Neutrophil (primary cell): Measurements from ENCODE around the gene HOXB3.
"Not testable (repeated sequence)": the region's sequence is repeated elsewhere in the genome, so short reads cannot be mapped to it uniquely, and the experiment has no call there.

Experiments
- H3K27ac ChIP-seq: fragments of 200-600 bp; sonication (generic); 2 replicates; pipeline ENCODE4 v1.5.1; 2016; ENCODE audit warnings: mild to moderate bottlenecking, moderate library complexity
- H3K27me3 ChIP-seq: fragments of 200-600 bp; sonication (generic); 2 replicates; pipeline ENCODE4 v1.6.0; 2016; ENCODE audit warnings: mild to moderate bottlenecking
- H3K36me3 ChIP-seq: fragments of 200-600 bp; sonication (generic); 2 replicates; pipeline ENCODE4 v1.5.1; 2017
- H3K4me1 ChIP-seq, 2 experiments: fragments of 200-600 bp in 1 of 2; sonication (generic) in 1 of 2; 1 replicate in 1 of 2; 2 replicates in 1 of 2; pipeline versions ENCODE4 v1.5.1 to v1.6.1; 2013 to 2016; ENCODE audit warnings: low read depth in 1 of 2, low read length in 1 of 2, mild to moderate bottlenecking in 1 of 2, moderate library complexity in 1 of 2; ENCODE audit not compliant: control insufficient read depth in 1 of 2, insufficient read depth in 1 of 2
- H3K4me3 ChIP-seq, 2 experiments: fragments of 200-600 bp in 1 of 2; sonication (generic) in 1 of 2; 1 replicate in 1 of 2; 2 replicates in 1 of 2; pipeline ENCODE4 v1.5.1; 2013 to 2016; ENCODE audit warnings: low read depth in 1 of 2, low read length in 1 of 2, mild to moderate bottlenecking in 1 of 2, moderate library complexity in 1 of 2
- H3K9me3 ChIP-seq: fragments of 200-600 bp; sonication (generic); 2 replicates; pipeline ENCODE4 v1.5.1; 2016
- TF ChIP-seq, protein P1 (sequence below): fragments of 200-600 bp; sonication (generic); IDR thresholded peaks from 2 replicates; pipeline ENCODE4 v1.5.1; 2016; ENCODE audit warnings: antibody characterized with exemption

Gene HOXB3

DNA sequence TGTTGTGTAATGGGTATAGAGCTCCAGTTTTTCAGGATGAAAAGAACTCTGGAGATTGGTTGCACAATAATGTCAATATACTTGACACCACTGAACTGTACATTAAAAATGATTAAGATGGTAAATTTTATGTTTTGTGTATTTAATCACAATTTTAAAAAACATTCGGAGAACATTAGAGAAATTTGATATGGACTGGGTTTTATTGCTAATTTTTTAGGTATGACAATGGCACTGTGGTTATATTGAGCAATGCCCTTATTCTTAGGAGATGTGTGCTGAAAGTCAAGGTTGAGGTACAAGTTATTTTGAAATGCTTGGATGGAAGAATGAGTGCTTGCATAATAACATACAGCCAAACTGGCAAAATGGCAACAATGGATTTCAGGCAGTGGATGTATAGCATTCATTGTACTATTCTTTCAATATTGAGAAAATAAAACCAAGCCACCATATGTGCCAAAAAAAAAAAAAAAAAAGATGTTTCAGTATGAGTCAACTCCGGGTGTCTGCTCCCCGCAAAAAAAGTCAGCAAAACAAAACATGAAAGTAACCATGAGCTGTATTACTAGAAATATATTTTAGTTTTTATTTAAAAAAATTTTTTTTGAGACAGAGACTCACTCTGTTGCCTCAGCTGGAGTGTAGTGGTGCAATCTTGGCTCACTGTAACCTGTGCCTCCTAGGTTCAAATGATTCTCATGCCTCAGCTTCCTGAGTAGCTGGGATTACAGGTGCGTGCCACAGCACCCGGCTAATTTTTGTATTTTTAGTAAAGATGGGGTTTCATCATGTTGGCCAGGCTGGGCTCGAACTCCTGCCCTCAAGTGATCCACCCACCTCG, 79.1 kb downstream of the HOXB3 start:
- TF ChIP-seq, protein P1, sequence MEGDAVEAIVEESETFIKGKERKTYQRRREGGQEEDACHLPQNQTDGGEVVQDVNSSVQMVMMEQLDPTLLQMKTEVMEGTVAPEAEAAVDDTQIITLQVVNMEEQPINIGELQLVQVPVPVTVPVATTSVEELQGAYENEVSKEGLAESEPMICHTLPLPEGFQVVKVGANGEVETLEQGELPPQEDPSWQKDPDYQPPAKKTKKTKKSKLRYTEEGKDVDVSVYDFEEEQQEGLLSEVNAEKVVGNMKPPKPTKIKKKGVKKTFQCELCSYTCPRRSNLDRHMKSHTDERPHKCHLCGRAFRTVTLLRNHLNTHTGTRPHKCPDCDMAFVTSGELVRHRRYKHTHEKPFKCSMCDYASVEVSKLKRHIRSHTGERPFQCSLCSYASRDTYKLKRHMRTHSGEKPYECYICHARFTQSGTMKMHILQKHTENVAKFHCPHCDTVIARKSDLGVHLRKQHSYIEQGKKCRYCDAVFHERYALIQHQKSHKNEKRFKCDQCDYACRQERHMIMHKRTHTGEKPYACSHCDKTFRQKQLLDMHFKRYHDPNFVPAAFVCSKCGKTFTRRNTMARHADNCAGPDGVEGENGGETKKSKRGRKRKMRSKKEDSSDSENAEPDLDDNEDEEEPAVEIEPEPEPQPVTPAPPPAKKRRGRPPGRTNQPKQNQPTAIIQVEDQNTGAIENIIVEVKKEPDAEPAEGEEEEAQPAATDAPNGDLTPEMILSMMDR: no peak
- H3K4me3 ChIP-seq: no peak overlapping the region
- H3K9me3 ChIP-seq: no peaks in the 10 kb centered on the region
- H3K27me3 ChIP-seq: peaks cover 52% of the 10 kb centered on the region
- no peaks in the 10 kb centered on the region for H3K4me1 ChIP-seq
- H3K36me3 ChIP-seq: no peaks in the 10 kb centered on the region
- no peak overlapping the region for H3K27ac ChIP-seq

DNA sequence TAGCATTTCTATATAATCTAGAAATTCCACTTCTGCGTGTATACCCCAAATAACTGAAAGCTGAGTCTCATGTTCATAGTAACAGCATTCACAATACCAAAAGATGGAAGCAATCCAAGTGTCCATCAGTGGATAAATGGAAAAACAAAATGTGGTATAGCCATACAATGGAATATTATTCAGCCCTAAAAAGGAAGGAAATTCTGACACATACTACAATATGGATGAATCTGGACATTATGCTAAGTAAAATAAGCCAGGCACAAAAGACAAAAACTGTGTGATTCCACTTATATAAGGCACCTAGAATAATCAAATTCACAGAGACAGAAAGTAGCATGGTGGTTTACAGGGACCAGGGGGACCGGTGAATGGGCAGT, 79.7 kb downstream of the HOXB3 start:
- H3K9me3 ChIP-seq: no peaks in the 10 kb centered on the region
- no peak overlapping the region for H3K27ac ChIP-seq
- H3K4me1 ChIP-seq: no peaks in the 10 kb centered on the region
- peaks cover 52% of the 10 kb centered on the region for H3K27me3 ChIP-seq
- no peak overlapping the region for H3K4me3 ChIP-seq
- H3K36me3 ChIP-seq: no peaks in the 10 kb centered on the region
- TF ChIP-seq, protein P1: no peak

DNA sequence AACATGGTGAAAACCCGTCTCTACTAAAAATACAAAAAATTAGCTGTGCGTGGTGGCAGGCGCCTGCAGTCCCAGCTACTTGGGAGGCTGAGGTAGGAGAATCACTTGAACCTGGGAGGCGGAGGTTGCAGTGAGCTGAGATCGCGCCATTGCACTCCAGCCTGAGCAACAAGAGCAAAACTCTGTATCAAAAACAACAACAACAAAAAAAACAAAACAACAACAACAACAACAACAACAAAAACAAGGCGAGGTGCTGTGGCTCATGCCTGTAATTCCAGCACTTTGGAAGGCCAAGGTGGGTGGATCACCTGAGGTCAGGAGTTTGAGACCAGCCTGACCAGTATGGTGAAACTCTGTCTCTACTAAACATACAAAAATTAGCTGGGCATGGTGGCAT, 80.3 kb downstream of the HOXB3 start:
- peaks cover 51% of the 10 kb centered on the region for H3K27me3 ChIP-seq
- H3K27ac ChIP-seq: not testable (repeated sequence)

GRCh38 chr17:48506246-48506645, 83.8 kb downstream of the HOXB3 start:
- no peaks in the 10 kb centered on the region for H3K4me1 ChIP-seq
- no peaks in the 10 kb centered on the region for H3K36me3 ChIP-seq
- TF ChIP-seq, protein P1: no peak
- peaks cover 58% of the 10 kb centered on the region for H3K27me3 ChIP-seq
- H3K4me3 ChIP-seq: no peak overlapping the region
- H3K27ac ChIP-seq: no peak overlapping the region
- no peaks in the 10 kb centered on the region for H3K9me3 ChIP-seq

More for the DNA sequence above, 80.3 kb downstream of the HOXB3 start:
- not testable (repeated sequence) for H3K4me1 ChIP-seq, H3K36me3 ChIP-seq, H3K9me3 ChIP-seq, H3K4me3 ChIP-seq

GRCh38 chr17:48505788-48506187, 84.3 kb downstream of the HOXB3 start:
- Histone ChIP-seq H3K4me3 (no peak overlapping the region), H3K27me3 (peaks cover 62% of the 10 kb centered on the region), H3K9me3 (no peaks in the 10 kb centered on the region), H3K27ac (no peak overlapping the region), H3K36me3 (no peaks in the 10 kb centered on the region), H3K4me1 (no peaks in the 10 kb centered on the region)
- TF ChIP-seq, protein P1: no peak

GRCh38 chr17:48504953-48505352, 85.1 kb downstream of the HOXB3 start:
- Histone ChIP-seq H3K36me3 (no peaks in the 10 kb centered on the region), H3K4me1 (no peaks in the 10 kb centered on the region), H3K27me3 (peaks cover 71% of the 10 kb centered on the region), H3K9me3 (no peaks in the 10 kb centered on the region), H3K4me3 (no peak overlapping the region), H3K27ac (no peak overlapping the region)
- TF ChIP-seq, protein P1: no peak
